Neural progenitor cell (in vitro differentiated cells): ENCODE data around the gene SCN1A. TPM values are rescaled to one million over a fixed set of nuclear protein-coding genes. Genes with fewer than 3 reads are reported as not detected.

Experiments
- DNase-seq: peaks from one replicate; pipeline ENCODE4 v3.0.0-alpha.2; 2016; ENCODE audit warnings: low spot score
- H2AFZ ChIP-seq: fragments of 200-600 bp; sonication (generic); replicated peaks from 2 replicates; pipeline ENCODE4 v1.6.1; 2016; ENCODE audit warnings: antibody characterized with exemption
- H3F3A ChIP-seq: fragments of 200-600 bp; sonication (generic); 2 replicates; pipeline ENCODE4 v1.6.1; 2016; ENCODE audit warnings: antibody characterized with exemption, low read depth
- H3K27ac ChIP-seq: fragments of 200-600 bp; sonication (generic); 2 replicates; pipeline ENCODE4 v1.5.1; 2016; ENCODE audit warnings: mild to moderate bottlenecking
- H3K27me3 ChIP-seq: fragments of 200-600 bp; sonication (generic); 2 replicates; pipeline ENCODE4 v1.6.1; 2016; ENCODE audit warnings: mild to moderate bottlenecking, moderate library complexity
- H3K36me3 ChIP-seq: fragments of 200-600 bp; sonication (generic); 2 replicates; pipeline ENCODE4 v1.5.1; 2016
- H3K4me1 ChIP-seq: fragments of 200-600 bp; sonication (generic); 2 replicates; pipeline ENCODE4 v1.6.1; 2016; ENCODE audit warnings: mixed run types
- H3K4me2 ChIP-seq: fragments of 200-600 bp; sonication (generic); 2 replicates; pipeline ENCODE4 v1.6.1; 2016
- H3K4me3 ChIP-seq: fragments of 200-600 bp; sonication (generic); 2 replicates; pipeline ENCODE4 v1.5.1; 2016
- H3K79me2 ChIP-seq: fragments of 200-600 bp; sonication (generic); 2 replicates; pipeline ENCODE4 v1.6.1; 2016; ENCODE audit warnings: low read depth
- H3K9ac ChIP-seq: fragments of 200-600 bp; sonication (generic); 2 replicates; pipeline ENCODE4 v1.6.1; 2016
- H3K9me3 ChIP-seq: fragments of 200-600 bp; sonication (generic); 2 replicates; pipeline ENCODE4 v1.5.1; 2016; ENCODE audit warnings: low read depth
- H4K20me1 ChIP-seq: fragments of 200-600 bp; sonication (generic); 2 replicates; pipeline ENCODE4 v1.6.1; 2016; ENCODE audit warnings: low read depth
- H3K27ac Mint-ChIP-seq: 3 replicates; pipeline ENCODE4 v1.8.0; 2021; ENCODE audit warnings: mixed read lengths
- H3K27me3 Mint-ChIP-seq: 2 replicates; pipeline ENCODE4 v1.8.0; 2022; ENCODE audit warnings: low read depth, mild to moderate bottlenecking, inconsistent platforms, moderate library complexity, mixed read lengths; ENCODE audit not compliant: insufficient read depth
- H3K36me3 Mint-ChIP-seq: 3 replicates; pipeline ENCODE4 v1.8.0; 2021; ENCODE audit warnings: mixed read lengths
- H3K4me1 Mint-ChIP-seq: 3 replicates; pipeline ENCODE4 v1.8.0; 2021; ENCODE audit warnings: mixed read lengths
- H3K4me3 Mint-ChIP-seq: 3 replicates; pipeline ENCODE4 v1.8.0; 2021; ENCODE audit warnings: mild to moderate bottlenecking, moderate library complexity, mixed read lengths
- H3K9me3 Mint-ChIP-seq: 3 replicates; pipeline ENCODE4 v1.8.0; 2020; ENCODE audit warnings: mixed read lengths
- CTCF ChIP-seq: fragments of 200-600 bp; sonication (generic); IDR thresholded peaks from 2 replicates; pipeline ENCODE4 v1.5.1; 2017; ENCODE audit warnings: antibody characterized with exemption, mild to moderate bottlenecking
- EZH2 ChIP-seq: fragments of 200-600 bp; sonication (generic); IDR thresholded peaks from 2 replicates; pipeline ENCODE4 v1.6.1; 2017; ENCODE audit warnings: antibody characterized with exemption, mild to moderate bottlenecking, moderate library complexity
- EZH2phosphoT487 ChIP-seq: fragments of 200-600 bp; sonication (generic); IDR thresholded peaks from 2 replicates; pipeline ENCODE4 v1.6.1; 2017; ENCODE audit warnings: antibody characterized with exemption
- total RNA-seq: library from RNA; depleted of rRNA; stranded (reverse); fragments of >200 nt; gene quantifications from 2 replicates; pipeline ENCODE4 v1.2.3, GENCODE V29; 2015; ENCODE audit warnings: low replicate concordance

Gene SCN1A
- total RNA-seq, 1 donor from 2014 or later, result 2.7 TPM

- Histone ChIP-seq H3K9me3 (no peaks in the 10 kb centered on the region), H3F3A (no peaks in the 10 kb centered on the region), H3K4me3 (no peak overlapping the region), H3K9ac (no peak overlapping the region), H3K27ac (no peak overlapping the region), H3K27me3 (no peaks in the 10 kb centered on the region), H2AFZ (no peak overlapping the region), H4K20me1 (no peaks in the 10 kb centered on the region), H3K79me2 (no peaks in the 10 kb centered on the region), H3K36me3 (no peaks in the 10 kb centered on the region), H3K4me2 (no peak overlapping the region), H3K4me1 (no peaks in the 10 kb centered on the region)
- no peak for DNase-seq
- H3K36me3 Mint-ChIP-seq, result no peaks in the 10 kb centered on the region
- no peak overlapping the region for H3K27ac Mint-ChIP-seq
- TF ChIP-seq CTCF, result no peak
- no peak for TF ChIP-seq EZH2phosphoT487
- no peak for TF ChIP-seq EZH2
- no peaks in the 10 kb centered on the region for H3K27me3 Mint-ChIP-seq
- H3K4me3 Mint-ChIP-seq, result no peak overlapping the region
- H3K4me1 Mint-ChIP-seq, result no peaks in the 10 kb centered on the region
- no peaks in the 10 kb centered on the region for H3K9me3 Mint-ChIP-seq
Measured at GRCh38 chr2:166025313-166025712, 102.5 kb downstream of the SCN1A start.

GRCh38 chr2:166017208-166017607 is 110.6 kb downstream of the SCN1A start:
- Histone ChIP-seq H3K4me3 (no peak overlapping the region), H3K36me3 (no peaks in the 10 kb centered on the region), H3K4me1 (no peaks in the 10 kb centered on the region), H4K20me1 (no peaks in the 10 kb centered on the region), H3K27me3 (no peaks in the 10 kb centered on the region), H3K9me3 (no peaks in the 10 kb centered on the region), H3K79me2 (no peaks in the 10 kb centered on the region), H3F3A (no peaks in the 10 kb centered on the region), H3K27ac (no peak overlapping the region), H3K9ac (no peak overlapping the region), H2AFZ (no peak overlapping the region), H3K4me2 (no peak overlapping the region)
- Mint-ChIP-seq H3K9me3 (no peaks in the 10 kb centered on the region), H3K4me1 (no peaks in the 10 kb centered on the region), H3K4me3 (no peak overlapping the region), H3K27ac (no peak overlapping the region), H3K36me3 (no peaks in the 10 kb centered on the region), H3K27me3 (no peaks in the 10 kb centered on the region)
- TF ChIP-seq CTCF (no peak), EZH2phosphoT487 (no peak), EZH2 (no peak)
- no peak for DNase-seq

- peak overlapping the region; percentile 87 for H2AFZ ChIP-seq
- Mint-ChIP-seq H3K27ac (no peak overlapping the region), H3K27me3 (no peaks in the 10 kb centered on the region), H3K4me1 (no peaks in the 10 kb centered on the region), H3K4me3 (no peak overlapping the region), H3K9me3 (no peaks in the 10 kb centered on the region), H3K36me3 (no peaks in the 10 kb centered on the region)
- H3K9ac ChIP-seq, result no peak overlapping the region
- no peaks in the 10 kb centered on the region for H3K27me3 ChIP-seq
- DNase-seq, result peak; percentile 4
- H3K4me1 ChIP-seq, result no peaks in the 10 kb centered on the region
- TF ChIP-seq EZH2 (no peak), CTCF (peak; percentile 9)
- no peaks in the 10 kb centered on the region for H3K36me3 ChIP-seq
- no peaks in the 10 kb centered on the region for H3K9me3 ChIP-seq
- H3K27ac ChIP-seq, result no peak overlapping the region
- H3K79me2 ChIP-seq, result no peaks in the 10 kb centered on the region
- H3F3A ChIP-seq, result no peaks in the 10 kb centered on the region
- H3K4me2 ChIP-seq, result no peak overlapping the region
- H3K4me3 ChIP-seq, result no peak overlapping the region
- H4K20me1 ChIP-seq, result no peaks in the 10 kb centered on the region
Measured at GRCh38 chr2:166013878-166014277, 113.9 kb downstream of the SCN1A start.

GRCh38 chr2:166011660-166012059 is 116.2 kb downstream of the SCN1A start:
- no peak overlapping the region for H3K4me3 Mint-ChIP-seq

More at GRCh38 chr2:166011660-166012059, 116.2 kb downstream of the SCN1A start:
- Histone ChIP-seq H2AFZ (no peak overlapping the region), H3K27ac (no peak overlapping the region), H3K36me3 (no peaks in the 10 kb centered on the region), H3K9ac (no peak overlapping the region), H3K27me3 (no peaks in the 10 kb centered on the region), H3F3A (no peaks in the 10 kb centered on the region), H4K20me1 (no peaks in the 10 kb centered on the region), H3K4me3 (no peak overlapping the region), H3K4me2 (no peak overlapping the region), H3K9me3 (no peaks in the 10 kb centered on the region), H3K4me1 (no peaks in the 10 kb centered on the region), H3K79me2 (no peaks in the 10 kb centered on the region)
- Mint-ChIP-seq H3K27ac (no peak overlapping the region), H3K27me3 (no peaks in the 10 kb centered on the region), H3K36me3 (no peaks in the 10 kb centered on the region), H3K9me3 (no peaks in the 10 kb centered on the region), H3K4me1 (no peaks in the 10 kb centered on the region)
- TF ChIP-seq EZH2, result no peak
- no peak for TF ChIP-seq EZH2phosphoT487
- TF ChIP-seq CTCF, result no peak
- DNase-seq, result no peak
